DND-41 (cell line): ENCODE results near the gene CCDC14.

Source experiments
- ATAC-seq: fragments of 200-7000 bp; cut with Tn5 transposase; 3 replicates; pipeline ENCODE4 v1.9.1; 2021; ENCODE audit warnings: low read depth; ENCODE audit not compliant: insufficient read depth
- DNase-seq: peaks from one replicate; pipeline ENCODE4 v3.0.0-alpha.2; 2020
- H2AFZ ChIP-seq: 2 replicates; pipeline ENCODE4 v1.6.0; 2012; ENCODE audit warnings: low read depth, low read length
- H3K27ac ChIP-seq: 2 replicates; pipeline ENCODE4 v1.5.1; 2012; ENCODE audit warnings: low read length, inconsistent platforms
- H3K27me3 ChIP-seq: fragments of 200-600 bp; sonication (generic); 2 replicates; pipeline ENCODE4 v1.6.0; 2012; ENCODE audit warnings: low read length, mild to moderate bottlenecking, inconsistent platforms; ENCODE audit not compliant: insufficient read depth, poor library complexity
- H3K36me3 ChIP-seq: 2 replicates; pipeline ENCODE4 v1.5.1; 2012; ENCODE audit warnings: low read length, inconsistent platforms; ENCODE audit not compliant: insufficient read depth
- H3K4me1 ChIP-seq: 2 replicates; pipeline ENCODE4 v1.5.1; 2012; ENCODE audit warnings: mild to moderate bottlenecking, low read length; ENCODE audit not compliant: insufficient read depth
- H3K4me2 ChIP-seq: 2 replicates; pipeline ENCODE4 v1.6.0; 2012; ENCODE audit warnings: mild to moderate bottlenecking, moderate library complexity, low read length, inconsistent platforms; ENCODE audit not compliant: insufficient read depth
- H3K4me3 ChIP-seq, 2 experiments: fragments of 200-600 bp in 1 of 2; shearing (Covaris generic) in 1 of 2; 2 replicates each; pipeline ENCODE4 v1.5.1; 2012 to 2016; ENCODE audit warnings: inconsistent platforms in 2 of 2, low read length in 2 of 2, mild to moderate bottlenecking in 2 of 2, low read depth in 1 of 2, moderate library complexity in 1 of 2
- H3K79me2 ChIP-seq: 2 replicates; pipeline ENCODE4 v1.6.0; 2012; ENCODE audit warnings: low read length, inconsistent platforms; ENCODE audit not compliant: insufficient read depth
- H3K9ac ChIP-seq: 2 replicates; pipeline ENCODE4 v1.6.0; 2012; ENCODE audit warnings: low read depth, mild to moderate bottlenecking, inconsistent platforms, low read length, moderate library complexity
- H3K9me3 ChIP-seq: 2 replicates; pipeline ENCODE4 v1.5.1; 2012; ENCODE audit warnings: low read length, moderate library complexity, mild to moderate bottlenecking, inconsistent platforms; ENCODE audit not compliant: insufficient read depth, severe bottlenecking
- H4K20me1 ChIP-seq: 2 replicates; pipeline ENCODE4 v1.6.0; 2012; ENCODE audit warnings: low read length; ENCODE audit not compliant: insufficient read depth
- EZH2 ChIP-seq: IDR thresholded peaks from 3 replicates; pipeline ENCODE4 v1.6.1; 2012; ENCODE audit warnings: borderline replicate concordance, low read depth, mild to moderate bottlenecking, moderate library complexity, low read length, inconsistent platforms; ENCODE audit not compliant: severe bottlenecking
- TF ChIP-seq, protein P1 (sequence below): IDR thresholded peaks from 2 replicates; pipeline ENCODE4 v1.5.1; 2012; ENCODE audit warnings: borderline replicate concordance, low read length, moderate library complexity, mild to moderate bottlenecking; ENCODE audit not compliant: poor library complexity, severe bottlenecking; ENCODE audit errors: extremely low read depth

The CCDC14 gene

GRCh38 chr3:123884993-123885392, 76.0 kb downstream of the CCDC14 start:
- H2AFZ ChIP-seq, result no peak overlapping the region
- no peaks in the 10 kb centered on the region for H3K27me3 ChIP-seq
- TF ChIP-seq, protein P1, sequence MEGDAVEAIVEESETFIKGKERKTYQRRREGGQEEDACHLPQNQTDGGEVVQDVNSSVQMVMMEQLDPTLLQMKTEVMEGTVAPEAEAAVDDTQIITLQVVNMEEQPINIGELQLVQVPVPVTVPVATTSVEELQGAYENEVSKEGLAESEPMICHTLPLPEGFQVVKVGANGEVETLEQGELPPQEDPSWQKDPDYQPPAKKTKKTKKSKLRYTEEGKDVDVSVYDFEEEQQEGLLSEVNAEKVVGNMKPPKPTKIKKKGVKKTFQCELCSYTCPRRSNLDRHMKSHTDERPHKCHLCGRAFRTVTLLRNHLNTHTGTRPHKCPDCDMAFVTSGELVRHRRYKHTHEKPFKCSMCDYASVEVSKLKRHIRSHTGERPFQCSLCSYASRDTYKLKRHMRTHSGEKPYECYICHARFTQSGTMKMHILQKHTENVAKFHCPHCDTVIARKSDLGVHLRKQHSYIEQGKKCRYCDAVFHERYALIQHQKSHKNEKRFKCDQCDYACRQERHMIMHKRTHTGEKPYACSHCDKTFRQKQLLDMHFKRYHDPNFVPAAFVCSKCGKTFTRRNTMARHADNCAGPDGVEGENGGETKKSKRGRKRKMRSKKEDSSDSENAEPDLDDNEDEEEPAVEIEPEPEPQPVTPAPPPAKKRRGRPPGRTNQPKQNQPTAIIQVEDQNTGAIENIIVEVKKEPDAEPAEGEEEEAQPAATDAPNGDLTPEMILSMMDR, result no peak
- no peak for TF ChIP-seq EZH2
- no peak overlapping the region for H3K9ac ChIP-seq
- H3K4me1 ChIP-seq, result no peaks in the 10 kb centered on the region
- no peaks in the 10 kb centered on the region for H3K36me3 ChIP-seq
- DNase-seq (no peak), ATAC-seq (no peak)
- H3K27ac ChIP-seq, result no peak overlapping the region
- H3K79me2 ChIP-seq, result no peaks in the 10 kb centered on the region
- H3K4me3 ChIP-seq, result no peak overlapping the region
- no peak overlapping the region for H3K4me2 ChIP-seq
- no peaks in the 10 kb centered on the region for H3K9me3 ChIP-seq
- H4K20me1 ChIP-seq, result no peaks in the 10 kb centered on the region

GRCh38 chr3:123884203-123884831, 76.7 kb downstream of the CCDC14 start, which contains the start of gene MYLK:
TSS of gene MYLK (minus strand) at chr3:123884332. CDS start at chr3:123793841, 90,491 bp downstream.
- no peak within 1 kb of the TSS for H2AFZ ChIP-seq
- H3K79me2 ChIP-seq, result no peaks in the 10 kb centered on the region
- H3K9me3 ChIP-seq, result no peaks in the 10 kb centered on the region
- DNase-seq, result no peak
- H3K27ac ChIP-seq, result no peak within 1 kb of the TSS
- no peak for ATAC-seq
- TF ChIP-seq, protein P1, result no peak
- no peak for TF ChIP-seq EZH2
- no peak within 1 kb of the TSS for H3K4me2 ChIP-seq
- no peak within 1 kb of the TSS for H3K4me3 ChIP-seq
- no peaks in the 10 kb centered on the region for H3K4me1 ChIP-seq
- no peaks in the 10 kb centered on the region for H3K27me3 ChIP-seq
- H3K36me3 ChIP-seq, result no peaks in the 10 kb centered on the region
- no peak within 1 kb of the TSS for H3K9ac ChIP-seq
- H4K20me1 ChIP-seq, result no peaks in the 10 kb centered on the region

DNA sequence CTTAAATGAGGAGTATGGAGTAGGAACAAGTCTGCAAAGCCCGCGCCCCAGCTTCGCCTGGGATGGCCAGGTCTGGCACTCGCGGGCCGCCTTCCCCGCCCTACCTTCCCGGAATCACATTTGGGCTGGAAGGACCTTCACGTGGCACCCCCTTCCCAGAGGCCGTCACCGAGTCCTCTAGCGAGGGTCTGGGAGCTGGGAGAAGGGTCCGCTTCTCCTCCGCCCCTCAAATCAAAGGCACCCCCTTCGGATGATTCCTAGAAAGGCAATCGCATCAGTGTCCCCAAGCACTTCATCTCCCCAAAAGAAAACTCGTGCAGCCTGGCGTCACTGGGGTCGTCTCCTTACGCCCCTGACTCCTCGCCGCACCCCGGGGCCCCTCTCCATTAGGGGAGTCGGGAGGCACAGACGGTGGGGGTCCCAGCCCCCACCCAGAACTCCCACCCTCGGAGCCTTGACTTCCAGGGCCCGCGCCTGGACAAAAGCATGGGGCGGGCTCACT, 77.3 kb downstream of the CCDC14 start:
- Histone ChIP-seq H3K27ac (no peak overlapping the region), H3K4me1 (no peaks in the 10 kb centered on the region), H3K36me3 (no peaks in the 10 kb centered on the region), H3K27me3 (no peaks in the 10 kb centered on the region), H3K79me2 (no peaks in the 10 kb centered on the region), H3K9ac (no peak overlapping the region), H3K4me2 (no peak overlapping the region), H4K20me1 (no peaks in the 10 kb centered on the region), H2AFZ (no peak overlapping the region), H3K9me3 (no peaks in the 10 kb centered on the region), H3K4me3 (no peak overlapping the region)
- TF ChIP-seq, protein P1, result no peak
- no peak for TF ChIP-seq EZH2
- DNase-seq (no peak), ATAC-seq (no peak)
